GM23248 (cell line): ENCODE data around the gene FDXR. TPM values are rescaled to one million over a fixed set of nuclear protein-coding genes. Genes with fewer than 3 reads are reported as not detected.
A peak's percentile ranks its signal among the peaks of the same experiment; 100 is the strongest.

Source experiments
- DNase-seq: peaks from one replicate; pipeline ENCODE4 v3.0.0-alpha.2; 2015
- H2AFZ ChIP-seq: fragments of 200-600 bp; sonication (generic); 2 replicates; pipeline ENCODE4 v1.6.1; 2016; ENCODE audit warnings: antibody characterized with exemption
- H3F3A ChIP-seq: fragments of 200-600 bp; sonication (generic); 2 replicates; pipeline ENCODE4 v1.6.1; 2016; ENCODE audit warnings: mild to moderate bottlenecking, antibody characterized with exemption, mixed run types; ENCODE audit not compliant: insufficient read depth
- H3K27ac ChIP-seq: fragments of 200-600 bp; sonication (generic); 2 replicates; pipeline ENCODE4 v1.5.1; 2016; ENCODE audit warnings: mild to moderate bottlenecking
- H3K27me3 ChIP-seq: fragments of 200-600 bp; sonication (generic); replicated peaks from 2 replicates; pipeline ENCODE4 v1.6.1; 2016; ENCODE audit warnings: mild to moderate bottlenecking; ENCODE audit not compliant: insufficient read depth
- H3K36me3 ChIP-seq: fragments of 200-600 bp; sonication (generic); 2 replicates; pipeline ENCODE4 v1.6.1; 2016; ENCODE audit warnings: low read depth, mild to moderate bottlenecking
- H3K4me1 ChIP-seq: fragments of 200-600 bp; sonication (generic); 2 replicates; pipeline ENCODE4 v1.6.1; 2016; ENCODE audit warnings: mild to moderate bottlenecking; ENCODE audit not compliant: insufficient read depth
- H3K4me2 ChIP-seq: fragments of 200-600 bp; sonication (generic); one replicate; pipeline ENCODE4 v1.6.1; 2016; ENCODE audit warnings: mild to moderate bottlenecking; ENCODE audit not compliant: unreplicated experiment
- H3K4me3 ChIP-seq: fragments of 200-600 bp; sonication (generic); 2 replicates; pipeline ENCODE4 v1.5.1; 2016; ENCODE audit warnings: mild to moderate bottlenecking
- H3K79me2 ChIP-seq: fragments of 200-600 bp; sonication (generic); 2 replicates; pipeline ENCODE4 v1.6.1; 2016; ENCODE audit warnings: mild to moderate bottlenecking; ENCODE audit not compliant: insufficient read depth
- H3K9ac ChIP-seq: fragments of 200-600 bp; sonication (generic); 2 replicates; pipeline ENCODE4 v1.6.1; 2016; ENCODE audit warnings: mild to moderate bottlenecking
- H3K9me2 ChIP-seq: fragments of 200-600 bp; sonication (generic); 2 replicates; pipeline ENCODE4 v1.6.1; 2016; ENCODE audit warnings: mixed run types, mild to moderate bottlenecking, moderate library complexity; ENCODE audit not compliant: insufficient read depth
- H3K9me3 ChIP-seq: fragments of 200-600 bp; sonication (generic); one replicate; pipeline ENCODE4 v1.6.1; 2017; ENCODE audit warnings: low read depth
- H4K20me1 ChIP-seq: fragments of 200-600 bp; sonication (generic); 2 replicates; pipeline ENCODE4 v1.6.0; 2016; ENCODE audit not compliant: insufficient read depth
- EZH2 ChIP-seq: fragments of 200-600 bp; sonication (generic); IDR thresholded peaks from 2 replicates; pipeline ENCODE4 v1.6.1; 2018; ENCODE audit warnings: antibody characterized with exemption, mild to moderate bottlenecking; ENCODE audit not compliant: insufficient read depth, poor library complexity, severe bottlenecking
- EZH2phosphoT487 ChIP-seq: fragments of 200-600 bp; sonication (generic); IDR thresholded peaks from 2 replicates; pipeline ENCODE4 v1.6.1; 2018; ENCODE audit warnings: antibody characterized with exemption, moderate library complexity, mild to moderate bottlenecking, low read depth; ENCODE audit not compliant: insufficient read depth
- WGBS, 2 experiments: methylation state at CpG; one replicate each; pipeline ENCODE4 v1.1.6; 2015 to 2017; ENCODE audit warnings: low lambda C conversion rate in 2 of 2, low coverage in 1 of 2; ENCODE audit errors: missing lambda C conversion rate in 2 of 2; 5-methylcytosine and 5-hydroxymethylcytosine counted together
- in situ Hi-C: fragments of 300-500 bp; cut with MboI; formaldehyde crosslinking; loops from 2 replicates; pipeline ENCODE4 v1.15.0; 2020
- polyA plus RNA-seq: library from polyadenylated mRNA; unstranded; fragments of >200 nt; fragmentation: Nextera tagmentation; extraction: Ambion mirVana; gene quantifications from 2 replicates; pipeline ENCODE4 v1.2.1, GENCODE V29; 2016
- total RNA-seq: library from RNA; depleted of rRNA; stranded (reverse); fragments of >200 nt; shearing (Covaris generic); gene quantifications from 2 replicates; pipeline ENCODE4 v1.2.3, GENCODE V29; 2014

Gene FDXR
- total and polyA plus RNA-seq, 2 experiments from 2014 or later = 15.3 to 19.0 TPM

DNA sequence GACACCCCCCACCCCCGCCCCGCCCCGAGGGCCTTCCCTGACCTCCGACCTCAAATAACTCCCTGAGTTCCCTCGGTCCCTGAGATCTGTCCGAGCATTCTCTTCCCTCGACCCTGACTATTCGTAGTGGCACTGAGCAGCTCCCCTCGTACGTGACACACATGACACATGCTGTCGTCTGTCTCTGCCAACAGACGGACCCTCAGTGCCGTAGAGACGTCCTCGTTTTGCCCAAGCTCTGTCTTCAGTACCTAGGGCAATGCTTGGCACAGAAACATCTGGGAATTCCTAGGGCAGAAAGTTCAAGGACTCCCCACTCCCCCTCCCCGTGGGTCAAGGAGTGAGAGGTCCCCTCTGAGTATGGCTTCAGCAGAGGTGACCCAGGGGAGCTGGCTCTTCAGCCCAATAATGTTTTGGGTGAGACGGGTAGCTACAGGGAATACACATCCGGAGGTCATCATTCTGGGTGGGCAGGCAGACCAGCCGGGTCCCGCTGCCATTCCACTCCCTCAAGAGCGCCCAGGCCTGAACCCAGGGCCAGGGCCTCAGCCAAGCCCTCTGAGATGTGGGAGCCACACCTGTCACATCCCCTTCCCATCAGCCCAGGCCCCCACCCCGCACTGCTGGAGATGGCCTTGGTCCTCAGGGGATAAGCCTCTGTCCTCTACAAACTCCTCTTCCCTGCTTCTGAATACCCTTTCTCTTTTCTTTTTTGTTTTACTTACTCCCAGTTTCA is 21.3 kb upstream of the FDXR start:
- no peak for TF ChIP-seq EZH2phosphoT487
- TF ChIP-seq EZH2 = no peak
- Histone ChIP-seq H3K4me3 (no peak overlapping the region), H3K27me3 (peaks cover 62% of the 10 kb centered on the region), H3K36me3 (no peaks in the 10 kb centered on the region), H3K9me2 (no peaks in the 10 kb centered on the region), H3K79me2 (no peaks in the 10 kb centered on the region), H4K20me1 (no peaks in the 10 kb centered on the region), H3K9me3 (no peaks in the 10 kb centered on the region), H3K9ac (no peak overlapping the region), H3F3A (no peaks in the 10 kb centered on the region), H3K4me2 (no peak overlapping the region), H3K4me1 (no peaks in the 10 kb centered on the region), H3K27ac (no peak overlapping the region), H2AFZ (no peak overlapping the region)
- in situ Hi-C loops = no loop called here
- 21 to 24% methylated on average over 21 of the region's 22 CpGs for WGBS, 2 experiments
- no peak for DNase-seq

GRCh38 chr17:74892974-74893911 is 20.4 kb upstream of the FDXR start, which contains the start of gene FADS6:
TSS of gene FADS6 (minus strand) at chr17:74893633. CDS start at chr17:74893595, 38 bp downstream.
- Histone ChIP-seq H3K9me3 (no peaks in the 10 kb centered on the region), H3K36me3 (no peaks in the 10 kb centered on the region), H3K9me2 (no peaks in the 10 kb centered on the region), H3K4me1 (no peaks in the 10 kb centered on the region), H3F3A (no peaks in the 10 kb centered on the region), H4K20me1 (no peaks in the 10 kb centered on the region), H3K27me3 (peaks cover 69% of the 10 kb centered on the region), H2AFZ (peak within 1 kb of the TSS; percentile 48; the same call in 1 of the 2 replicates), H3K79me2 (no peaks in the 10 kb centered on the region), H3K9ac (no peak within 1 kb of the TSS), H3K4me2 (peak within 1 kb of the TSS; percentile 7), H3K27ac (no peak within 1 kb of the TSS), H3K4me3 (0 out of 2 replicates have a peak within 1 kb of the TSS, but pooled peaks have one; percentile 37)
- TF ChIP-seq EZH2 (peak; percentile 81), EZH2phosphoT487 (no peak)
- in situ Hi-C loops = no loop called here
- DNase-seq = peak; percentile 4
- whole genome bisulfite sequencing, 2 experiments = 7 to 9% methylated on average over 59 to 74 of the region's 86 CpGs

GRCh38 chr17:74892013-74892841 is 19.4 kb upstream of the FDXR start:
- Histone ChIP-seq H2AFZ (no peak overlapping the region), H3K9me2 (no peaks in the 10 kb centered on the region), H3K9me3 (no peaks in the 10 kb centered on the region), H3K27me3 (peaks cover 65% of the 10 kb centered on the region), H3K36me3 (no peaks in the 10 kb centered on the region), H3F3A (no peaks in the 10 kb centered on the region), H3K4me3 (no peak overlapping the region), H4K20me1 (no peaks in the 10 kb centered on the region), H3K9ac (no peak overlapping the region), H3K4me2 (no peak overlapping the region), H3K79me2 (no peaks in the 10 kb centered on the region), H3K27ac (no peak overlapping the region), H3K4me1 (no peaks in the 10 kb centered on the region)
- TF ChIP-seq EZH2 (no peak), EZH2phosphoT487 (no peak)
- DNase-seq = no peak
- in situ Hi-C loops = no loop called here
- WGBS, 2 experiments = 39 to 42% methylated on average over 19 to 20 of the region's 20 CpGs

- Histone ChIP-seq H3K4me3 (no peak overlapping the region), H4K20me1 (no peaks in the 10 kb centered on the region), H3K9ac (no peak overlapping the region), H3K79me2 (no peaks in the 10 kb centered on the region), H3F3A (no peaks in the 10 kb centered on the region), H3K36me3 (no peaks in the 10 kb centered on the region), H2AFZ (no peak overlapping the region), H3K27ac (no peak overlapping the region), H3K9me2 (no peaks in the 10 kb centered on the region), H3K9me3 (no peaks in the 10 kb centered on the region), H3K27me3 (peaks cover 49% of the 10 kb centered on the region), H3K4me1 (no peaks in the 10 kb centered on the region), H3K4me2 (no peak overlapping the region)
- DNase-seq = no peak
- 54 to 62% methylated on average over 7 of the region's 7 CpGs for WGBS, 2 experiments
- TF ChIP-seq EZH2 (no peak), EZH2phosphoT487 (no peak)
- in situ Hi-C loops = no loop called here
Measured at GRCh38 chr17:74890554-74890953, 17.8 kb upstream of the FDXR start.
